ENCODE results near the gene BBS5.

The BBS5 gene

DNA sequence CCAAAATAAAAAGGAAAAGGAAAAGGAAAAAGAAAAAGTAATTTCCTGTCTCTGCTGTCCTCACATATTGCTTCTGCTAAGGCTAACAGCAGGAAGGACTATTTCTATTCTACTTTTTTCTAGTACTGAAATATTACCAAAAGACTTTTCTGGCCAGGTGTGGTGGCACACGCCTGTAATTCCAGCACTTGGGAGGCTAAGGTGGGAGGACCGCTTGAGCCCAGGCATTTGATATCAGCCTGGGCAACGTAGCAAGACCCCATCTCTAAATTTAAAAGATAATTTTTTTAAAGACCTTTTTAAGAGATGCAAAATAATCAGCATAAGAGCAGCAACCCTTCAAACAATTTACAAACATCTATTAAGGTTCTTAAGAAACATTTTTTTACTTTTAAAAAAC lies 63.1 kb downstream of the BBS5 start:
- no peak for DNase-seq (ENCODE audit: low read depth)
- TF ChIP-seq, protein P1, sequence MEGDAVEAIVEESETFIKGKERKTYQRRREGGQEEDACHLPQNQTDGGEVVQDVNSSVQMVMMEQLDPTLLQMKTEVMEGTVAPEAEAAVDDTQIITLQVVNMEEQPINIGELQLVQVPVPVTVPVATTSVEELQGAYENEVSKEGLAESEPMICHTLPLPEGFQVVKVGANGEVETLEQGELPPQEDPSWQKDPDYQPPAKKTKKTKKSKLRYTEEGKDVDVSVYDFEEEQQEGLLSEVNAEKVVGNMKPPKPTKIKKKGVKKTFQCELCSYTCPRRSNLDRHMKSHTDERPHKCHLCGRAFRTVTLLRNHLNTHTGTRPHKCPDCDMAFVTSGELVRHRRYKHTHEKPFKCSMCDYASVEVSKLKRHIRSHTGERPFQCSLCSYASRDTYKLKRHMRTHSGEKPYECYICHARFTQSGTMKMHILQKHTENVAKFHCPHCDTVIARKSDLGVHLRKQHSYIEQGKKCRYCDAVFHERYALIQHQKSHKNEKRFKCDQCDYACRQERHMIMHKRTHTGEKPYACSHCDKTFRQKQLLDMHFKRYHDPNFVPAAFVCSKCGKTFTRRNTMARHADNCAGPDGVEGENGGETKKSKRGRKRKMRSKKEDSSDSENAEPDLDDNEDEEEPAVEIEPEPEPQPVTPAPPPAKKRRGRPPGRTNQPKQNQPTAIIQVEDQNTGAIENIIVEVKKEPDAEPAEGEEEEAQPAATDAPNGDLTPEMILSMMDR (IDR thresholded peaks at IDR 0.05; ENCODE audit: low read length, missing control alignments), result no peak
- no peak overlapping the region for H3K4me3 ChIP-seq (replicated peaks; ENCODE audit: low read depth, low read length)

DNA sequence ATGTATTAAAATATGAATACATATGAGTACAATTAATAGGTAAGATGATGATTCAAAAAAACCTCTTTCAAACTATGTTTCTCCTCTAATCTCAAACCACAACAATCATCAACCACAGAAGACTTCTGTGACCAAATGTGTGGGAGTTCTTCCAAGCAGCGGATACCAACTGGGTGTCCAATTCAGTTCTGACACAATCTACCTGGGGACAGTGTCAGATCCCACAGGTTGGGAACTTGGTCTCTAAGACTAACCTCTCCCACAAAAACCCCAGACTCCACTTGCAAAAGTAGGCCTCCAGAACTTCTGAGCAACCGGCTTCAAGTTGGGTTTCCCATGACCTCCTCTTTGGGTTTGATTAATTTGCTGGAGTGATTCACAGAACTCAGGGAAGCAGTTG lies 67.5 kb downstream of the BBS5 start:
- DNase-seq (ENCODE audit: low read depth), result no peak
- TF ChIP-seq, protein P1 (IDR thresholded peaks at IDR 0.05; ENCODE audit: low read length, missing control alignments), result no peak
- no peak overlapping the region for H3K4me3 ChIP-seq (replicated peaks; ENCODE audit: low read depth, low read length)
